T follicular helper cell (primary cell): ENCODE data around the gene TRPM2.

Source experiments
- DNase-seq: peaks from one replicate; pipeline ENCODE4 v3.0.0-alpha.2; 2020; ENCODE audit warnings: low read depth

Gene TRPM2

GRCh38 chr21:44485254-44485793, 131.9 kb downstream of the TRPM2 start:
- peak; percentile 26 for DNase-seq

DNA sequence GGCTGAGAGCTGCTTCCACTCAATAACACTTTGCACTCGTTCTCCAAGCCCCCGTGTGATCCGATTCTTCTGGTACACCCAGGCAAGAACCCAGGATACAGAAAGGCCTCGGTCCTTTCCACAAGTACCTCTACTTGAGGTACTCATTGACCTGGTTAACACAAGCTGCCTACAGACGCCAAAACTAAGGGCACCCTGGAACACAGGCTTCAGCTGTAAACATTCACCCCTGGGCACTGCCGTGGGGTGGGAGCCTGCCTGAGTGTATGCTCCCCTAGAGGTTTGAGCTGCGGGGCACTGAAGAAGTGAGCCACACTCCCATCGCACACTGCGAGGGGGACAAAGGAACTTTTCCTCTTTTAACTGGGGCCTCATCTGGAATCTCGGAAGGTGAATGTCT, 132.4 kb downstream of the TRPM2 start:
- no peak for DNase-seq

DNA sequence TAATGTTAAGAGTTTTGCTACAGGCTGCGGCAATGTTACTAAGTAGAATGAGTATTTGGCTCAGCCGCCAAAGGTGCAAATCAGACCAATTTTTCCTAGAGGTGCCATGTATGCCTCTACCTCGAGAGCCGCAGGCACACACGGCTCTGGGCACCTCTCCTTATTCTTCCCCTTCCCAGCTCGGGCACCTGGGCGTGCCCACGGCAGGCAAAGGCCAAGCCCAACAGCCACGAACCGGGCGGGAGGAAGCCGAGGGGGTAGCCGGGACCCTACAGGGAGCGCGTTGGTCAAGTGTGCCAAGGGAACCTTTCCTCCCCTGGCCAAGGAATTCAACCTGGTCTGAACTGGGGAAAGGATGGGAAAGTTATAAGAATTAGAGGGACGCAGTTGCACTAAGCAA, 132.9 kb downstream of the TRPM2 start:
- no peak for DNase-seq

DNA sequence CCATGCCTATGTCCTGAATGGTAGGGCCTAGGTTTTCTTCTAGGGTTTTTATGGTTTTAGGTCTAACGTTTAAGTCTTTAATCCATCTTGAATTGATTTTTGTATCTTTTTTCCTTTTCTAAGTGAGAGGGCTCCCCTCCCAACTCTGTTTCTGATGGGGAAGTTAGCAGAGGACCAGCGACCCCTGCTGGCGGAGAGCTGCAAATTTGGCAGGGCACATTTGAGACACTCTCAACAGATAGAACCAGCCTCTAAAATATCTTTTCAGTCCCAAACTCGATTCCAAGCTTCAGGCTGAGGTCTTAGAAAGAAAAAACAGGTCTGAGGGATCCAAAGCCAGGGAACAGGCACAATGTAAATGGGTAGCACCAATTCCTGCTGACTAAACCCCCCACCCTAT, 134.4 kb downstream of the TRPM2 start:
- DNase-seq = peak; percentile 18

DNA sequence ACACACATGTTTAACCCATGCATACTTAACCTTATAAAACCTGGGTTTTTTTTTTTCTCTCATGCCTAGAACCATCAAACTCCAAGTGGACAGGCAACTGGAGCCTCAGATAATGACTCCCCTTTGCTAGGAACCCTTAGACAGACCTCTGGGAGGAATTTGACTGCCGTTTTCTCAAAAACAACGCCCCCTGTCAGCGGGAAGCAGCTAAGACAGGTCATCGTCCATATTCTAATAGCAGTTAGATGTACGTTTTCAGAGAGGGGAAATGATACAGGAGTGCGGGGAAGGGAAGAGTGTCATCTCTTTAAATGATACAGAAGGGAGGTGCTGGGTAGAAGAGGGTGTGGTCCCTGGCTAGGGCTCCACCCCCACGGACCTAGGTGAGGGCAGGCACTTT, 136.5 kb downstream of the TRPM2 start:
- DNase-seq = no peak

- no peak for DNase-seq
Measured at GRCh38 chr21:44490405-44490804, 137.0 kb downstream of the TRPM2 start.

- no peak for DNase-seq
Measured at GRCh38 chr21:44490816-44491215, 137.4 kb downstream of the TRPM2 start.
